ENCODE results near the gene AMZ2.
"Not testable (repeated sequence)": the region's sequence is repeated elsewhere in the genome, so short reads cannot be mapped to it uniquely, and the experiment has no call there.

The AMZ2 gene

DNA sequence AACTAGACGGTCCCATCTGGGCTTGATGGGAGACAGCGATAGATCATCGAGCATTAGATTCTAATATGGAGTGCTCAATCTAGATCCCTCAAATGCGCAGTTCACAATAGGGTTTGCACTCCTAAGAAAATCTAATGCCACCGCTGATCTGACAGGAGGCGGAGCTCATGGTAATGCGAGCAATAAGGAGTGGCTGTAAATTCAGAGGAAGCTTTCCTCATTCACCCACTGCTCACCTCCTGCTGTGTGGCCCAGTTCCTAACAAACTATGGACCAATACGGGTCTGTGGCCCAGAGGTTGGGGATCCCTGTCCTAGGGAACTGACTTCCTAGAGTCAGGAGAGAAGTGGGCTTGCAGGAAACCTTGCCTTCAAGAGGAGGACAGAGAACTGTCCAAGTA, 25.2 kb upstream of the AMZ2 start:
- no peak overlapping the region for H3K9ac ChIP-seq (ENCODE audit: low read length)
- no peak overlapping the region for H2AFZ ChIP-seq (ENCODE audit: insufficient read depth, low read length, poor library complexity)
- H3K36me3 ChIP-seq (ENCODE audit: control insufficient read depth in 1 of 2, insufficient read depth in 2 of 2, low read length in 2 of 2) = no peaks in the 10 kb centered on the region
- no peak overlapping the region for H3K4ac ChIP-seq (ENCODE audit: low read depth, low read length)
- H2BK12ac ChIP-seq (ENCODE audit: low read length) = no peak overlapping the region
- H2AK5ac ChIP-seq (ENCODE audit: low read length) = no peak overlapping the region
- H3K23ac ChIP-seq (ENCODE audit: low read length) = no peak overlapping the region
- no peak overlapping the region for H3K4me3 ChIP-seq (ENCODE audit: low read depth, low read length)
- no peaks in the 10 kb centered on the region for H3K79me1 ChIP-seq (ENCODE audit: low read length)
- H2BK120ac ChIP-seq (ENCODE audit: insufficient read depth, low read length, poor library complexity) = no peak overlapping the region
- H3K27ac ChIP-seq (ENCODE audit: low read depth, low read length) = no peak overlapping the region
- H4K91ac ChIP-seq (ENCODE audit: low read depth, low read length) = no peak overlapping the region
- H3K27me3 ChIP-seq (ENCODE audit: insufficient read depth, low read length) = no peaks in the 10 kb centered on the region
- no peaks in the 10 kb centered on the region for H3K9me3 ChIP-seq (ENCODE audit: insufficient read depth, low read depth, low read length)
- DNase-seq = no peak
- no CpG with 5 or more reads among the region's 8 CpGs for WGBS (ENCODE audit: extremely low coverage, insufficient coverage, insufficient read length)
- no peak overlapping the region for H3K18ac ChIP-seq (ENCODE audit: low read length)
- no peaks in the 10 kb centered on the region for H3K4me1 ChIP-seq (ENCODE audit: control insufficient read depth in 1 of 2, insufficient read depth in 2 of 2, low read length in 2 of 2)
- no peak overlapping the region for H4K8ac ChIP-seq (ENCODE audit: low read depth, low read length)
- no peak overlapping the region for H4K12ac ChIP-seq (ENCODE audit: low read depth, low read length)
- H3K79me2 ChIP-seq (ENCODE audit: control insufficient read depth, insufficient read depth, low read length, poor library complexity) = no peaks in the 10 kb centered on the region
- no peak overlapping the region for H2BK5ac ChIP-seq (ENCODE audit: low read depth, low read length, poor library complexity)
- no peak overlapping the region for H3K14ac ChIP-seq (ENCODE audit: low read length)
- no peak overlapping the region for H3K4me2 ChIP-seq (ENCODE audit: low read length)

DNA sequence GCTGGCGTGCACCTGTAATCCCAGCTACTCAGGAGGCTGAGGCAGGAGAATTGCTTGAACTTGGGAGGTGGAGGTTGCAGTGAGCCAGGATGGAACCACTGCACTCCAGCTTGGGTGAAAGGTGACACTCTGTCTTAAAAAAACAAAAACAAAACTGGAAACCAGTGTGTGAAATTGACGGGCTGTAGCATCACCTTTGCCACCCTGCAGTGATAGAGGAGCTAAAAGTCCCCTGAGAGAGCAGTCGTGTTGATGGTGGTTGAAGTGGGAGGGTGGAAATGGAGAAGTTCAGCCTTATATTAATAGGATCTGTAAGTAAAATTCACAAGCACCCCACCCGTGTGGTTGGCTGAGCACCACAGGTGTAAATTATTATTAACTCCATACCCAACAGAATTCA, 22.8 kb upstream of the AMZ2 start:
- not testable (repeated sequence) for H3K4me2 ChIP-seq (ENCODE audit: low read length); H3K79me2 ChIP-seq (ENCODE audit: control insufficient read depth, insufficient read depth, low read length, poor library complexity); H3K27me3 ChIP-seq (ENCODE audit: insufficient read depth, low read length); H3K4ac ChIP-seq (ENCODE audit: low read depth, low read length); H3K14ac ChIP-seq (ENCODE audit: low read length); H3K9me3 ChIP-seq (ENCODE audit: insufficient read depth, low read depth, low read length); H2AK5ac ChIP-seq (ENCODE audit: low read length); H3K27ac ChIP-seq (ENCODE audit: low read depth, low read length); H3K79me1 ChIP-seq (ENCODE audit: low read length); H4K12ac ChIP-seq (ENCODE audit: low read depth, low read length); H3K9ac ChIP-seq (ENCODE audit: low read length); H3K36me3 ChIP-seq (ENCODE audit: control insufficient read depth in 1 of 2, insufficient read depth in 2 of 2, low read length in 2 of 2); H3K23ac ChIP-seq (ENCODE audit: low read length); H2BK120ac ChIP-seq (ENCODE audit: insufficient read depth, low read length, poor library complexity); H2BK5ac ChIP-seq (ENCODE audit: low read depth, low read length, poor library complexity); H3K18ac ChIP-seq (ENCODE audit: low read length); H2BK12ac ChIP-seq (ENCODE audit: low read length); H4K91ac ChIP-seq (ENCODE audit: low read depth, low read length); H4K8ac ChIP-seq (ENCODE audit: low read depth, low read length); H2AFZ ChIP-seq (ENCODE audit: insufficient read depth, low read length, poor library complexity); DNase-seq; H3K4me3 ChIP-seq (ENCODE audit: low read depth, low read length)
- peaks cover 10 to 13% of the 10 kb centered on the region in 2 experiments for H3K4me1 ChIP-seq (ENCODE audit: control insufficient read depth in 1 of 2, insufficient read depth in 2 of 2, low read length in 2 of 2)
- WGBS (ENCODE audit: extremely low coverage, insufficient coverage, insufficient read length) = no CpG with 5 or more reads among the region's 4 CpGs

DNA sequence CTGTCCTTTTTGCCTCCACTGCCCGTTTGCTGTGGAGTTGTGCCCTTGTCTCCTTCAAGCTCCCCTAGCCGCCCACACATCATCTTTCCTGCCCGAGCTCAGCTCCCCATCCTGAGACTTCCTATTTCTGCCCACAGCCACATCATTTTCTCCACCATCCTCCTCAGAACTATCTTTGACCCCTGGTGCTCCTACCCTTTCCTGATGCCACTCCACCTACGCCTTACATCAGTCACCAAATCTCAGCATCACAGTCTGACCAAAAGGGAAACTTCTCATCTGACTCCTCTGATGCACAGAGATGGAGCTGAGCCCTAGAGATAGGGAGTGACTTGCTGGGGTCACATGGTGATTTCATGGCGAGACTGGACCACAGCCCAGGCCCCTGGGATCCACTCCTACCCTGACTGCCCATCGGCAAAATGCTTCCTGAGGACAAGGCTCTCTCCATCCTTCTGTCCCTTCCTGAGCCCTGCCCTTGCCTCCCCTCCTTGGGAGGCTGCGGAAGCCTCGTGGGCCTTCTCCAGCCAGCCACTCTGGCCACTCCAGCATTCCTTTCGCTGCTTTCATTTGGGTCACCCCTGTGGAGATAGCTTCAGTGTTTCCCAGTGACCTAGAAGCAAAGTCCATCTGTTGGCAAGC, 19.7 kb upstream of the AMZ2 start:
- not testable (repeated sequence) for H2AFZ ChIP-seq (ENCODE audit: insufficient read depth, low read length, poor library complexity); H3K9ac ChIP-seq (ENCODE audit: low read length); H3K4me3 ChIP-seq (ENCODE audit: low read depth, low read length); H4K12ac ChIP-seq (ENCODE audit: low read depth, low read length); H4K91ac ChIP-seq (ENCODE audit: low read depth, low read length); H3K27me3 ChIP-seq (ENCODE audit: insufficient read depth, low read length); H3K18ac ChIP-seq (ENCODE audit: low read length); H3K79me2 ChIP-seq (ENCODE audit: control insufficient read depth, insufficient read depth, low read length, poor library complexity); H3K36me3 ChIP-seq (ENCODE audit: control insufficient read depth in 1 of 2, insufficient read depth in 2 of 2, low read length in 2 of 2); H4K8ac ChIP-seq (ENCODE audit: low read depth, low read length); H2BK12ac ChIP-seq (ENCODE audit: low read length); H3K23ac ChIP-seq (ENCODE audit: low read length); H2BK120ac ChIP-seq (ENCODE audit: insufficient read depth, low read length, poor library complexity); H2AK5ac ChIP-seq (ENCODE audit: low read length); H3K27ac ChIP-seq (ENCODE audit: low read depth, low read length); H3K79me1 ChIP-seq (ENCODE audit: low read length); H3K14ac ChIP-seq (ENCODE audit: low read length); H3K9me3 ChIP-seq (ENCODE audit: insufficient read depth, low read depth, low read length); H3K4me2 ChIP-seq (ENCODE audit: low read length); H3K4ac ChIP-seq (ENCODE audit: low read depth, low read length); DNase-seq; H2BK5ac ChIP-seq (ENCODE audit: low read depth, low read length, poor library complexity)
- H3K4me1 ChIP-seq (ENCODE audit: control insufficient read depth in 1 of 2, insufficient read depth in 2 of 2, low read length in 2 of 2) = peaks cover 10 to 13% of the 10 kb centered on the region in 2 experiments
- WGBS (ENCODE audit: extremely low coverage, insufficient coverage, insufficient read length) = no CpG with 5 or more reads among the region's 9 CpGs

DNA sequence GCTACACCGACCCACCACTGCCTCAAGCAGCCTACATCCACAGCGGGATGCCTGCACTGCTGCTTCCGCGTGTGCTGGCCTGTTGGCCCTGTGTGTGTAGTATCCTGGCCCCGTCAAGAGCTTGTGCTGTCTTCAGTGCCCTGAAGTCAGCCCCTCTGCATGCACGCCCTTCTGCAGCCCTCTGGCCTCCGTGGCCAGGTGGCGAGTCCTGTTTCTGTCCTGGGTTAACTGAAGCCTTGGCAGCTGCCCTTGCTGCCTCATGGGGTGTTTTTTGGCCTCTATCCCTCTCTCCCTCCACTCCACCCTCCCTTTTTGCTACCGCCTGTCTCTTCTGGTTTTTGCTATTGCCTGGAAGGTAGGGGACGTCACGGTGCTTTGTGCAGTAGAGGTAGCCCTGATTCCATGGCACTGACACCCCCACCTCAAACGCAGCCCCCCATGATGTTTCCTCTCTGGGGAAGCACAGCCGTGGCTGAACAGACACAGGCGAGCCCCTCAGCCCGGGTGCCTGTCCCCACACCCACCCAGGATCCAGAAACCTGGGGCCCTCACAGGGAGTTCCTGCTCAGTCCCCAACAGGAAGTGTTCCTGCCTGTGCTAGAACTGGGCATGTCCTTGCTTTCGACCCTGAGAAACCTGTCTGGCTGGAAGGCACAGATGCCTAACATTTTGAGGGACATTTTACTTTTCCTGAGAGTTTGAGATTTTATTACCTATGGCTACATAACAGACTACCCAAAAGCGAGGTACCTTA, 18.8 kb upstream of the AMZ2 start:
- Histone ChIP-seq H3K79me2 (ENCODE audit: control insufficient read depth, insufficient read depth, low read length, poor library complexity) (peaks cover 5% of the 10 kb centered on the region), H4K12ac (ENCODE audit: low read depth, low read length) (peak overlapping the region; percentile 88), H3K4me2 (ENCODE audit: low read length) (no peak overlapping the region), H3K4me3 (ENCODE audit: low read depth, low read length) (no peak overlapping the region), H3K9me3 (ENCODE audit: insufficient read depth, low read depth, low read length) (no peaks in the 10 kb centered on the region), H4K8ac (ENCODE audit: low read depth, low read length) (peak overlapping the region; percentile 59), H3K36me3 (ENCODE audit: control insufficient read depth in 1 of 2, insufficient read depth in 2 of 2, low read length in 2 of 2) (no peaks in the 10 kb centered on the region), H3K23ac (ENCODE audit: low read length) (no peak overlapping the region), H3K79me1 (ENCODE audit: low read length) (peaks cover 9% of the 10 kb centered on the region), H3K27me3 (ENCODE audit: insufficient read depth, low read length) (no peaks in the 10 kb centered on the region), H2BK5ac (ENCODE audit: low read depth, low read length, poor library complexity) (peak overlapping the region; percentile 75), H3K18ac (ENCODE audit: low read length) (peak overlapping the region; percentile 87), H3K14ac (ENCODE audit: low read length) (peak overlapping the region; percentile 46), H2AFZ (ENCODE audit: insufficient read depth, low read length, poor library complexity) (peak overlapping the region; percentile 38), H3K4ac (ENCODE audit: low read depth, low read length) (peak overlapping the region; percentile 16), H2AK5ac (ENCODE audit: low read length) (peak overlapping the region; percentile 73), H3K9ac (ENCODE audit: low read length) (no peak overlapping the region), H3K27ac (ENCODE audit: low read depth, low read length) (no peak overlapping the region), H2BK120ac (ENCODE audit: insufficient read depth, low read length, poor library complexity) (peak overlapping the region; percentile 83), H2BK12ac (ENCODE audit: low read length) (peak overlapping the region; percentile 86), H4K91ac (ENCODE audit: low read depth, low read length) (peak overlapping the region; percentile 92), H3K4me1 (ENCODE audit: control insufficient read depth in 1 of 2, insufficient read depth in 2 of 2, low read length in 2 of 2) (peaks cover 10 to 13% of the 10 kb centered on the region in 2 experiments)
- DNase-seq = no peak
- no CpG with 5 or more reads among the region's 17 CpGs for WGBS (ENCODE audit: extremely low coverage, insufficient coverage, insufficient read length)
